IPS-NIHi7 (cell line): ENCODE results near the gene IFNE.

Experiments
- DNase-seq: peaks from one replicate; pipeline ENCODE4 v3.0.0; 2012; ENCODE audit warnings: mixed read lengths; ENCODE audit errors: extremely low spot score

IFNE gene

GRCh38 chr9:21482213-21482612 is at the start of gene IFNE:
TSS of gene IFNE (minus strand) at chr9:21482313. CDS start at chr9:21481694, 619 bp downstream.
- no peak for DNase-seq

- no peak for DNase-seq
Observed at GRCh38 chr9:21528123-21528808, 46.2 kb upstream of the IFNE start.

- DNase-seq: no peak
Observed at GRCh38 chr9:21527579-21527978, 45.5 kb upstream of the IFNE start.

GRCh38 chr9:21525174-21525573 is 43.1 kb upstream of the IFNE start:
- no peak for DNase-seq

GRCh38 chr9:21524099-21524830 is 42.2 kb upstream of the IFNE start:
- DNase-seq: no peak

GRCh38 chr9:21523021-21524014 is 41.2 kb upstream of the IFNE start:
- DNase-seq: no peak

GRCh38 chr9:21522348-21522747 is 40.2 kb upstream of the IFNE start:
- DNase-seq: no peak

GRCh38 chr9:21521448-21521847 is 39.3 kb upstream of the IFNE start:
- no peak for DNase-seq

GRCh38 chr9:21520501-21521228 is 38.6 kb upstream of the IFNE start:
- no peak for DNase-seq

- no peak for DNase-seq
Observed at GRCh38 chr9:21519855-21520434, 37.8 kb upstream of the IFNE start.

- DNase-seq: no peak
Observed at GRCh38 chr9:21516796-21517195, 34.7 kb upstream of the IFNE start.

GRCh38 chr9:21513431-21513830 is 31.3 kb upstream of the IFNE start:
- DNase-seq: no peak

GRCh38 chr9:21510806-21511205 is 28.7 kb upstream of the IFNE start:
- DNase-seq: no peak

- DNase-seq: no peak
Observed at GRCh38 chr9:21507483-21507790, 25.3 kb upstream of the IFNE start.

- no peak for DNase-seq
Observed at GRCh38 chr9:21506626-21507482, 24.7 kb upstream of the IFNE start.

GRCh38 chr9:21505425-21506179 is 23.5 kb upstream of the IFNE start:
- no peak for DNase-seq

- peak; percentile 25 for DNase-seq
Observed at GRCh38 chr9:21504894-21505293, 22.8 kb upstream of the IFNE start.

GRCh38 chr9:21504113-21504512 is 22.0 kb upstream of the IFNE start:
- DNase-seq: no peak

- DNase-seq: no peak
Observed at GRCh38 chr9:21502586-21502985, 20.5 kb upstream of the IFNE start.

- DNase-seq: no peak
Observed at GRCh38 chr9:21499912-21500311, 17.8 kb upstream of the IFNE start.
